Panc1 (cell line): ENCODE measurements around the gene TBL1Y. TPM values are rescaled to one million over a fixed set of nuclear protein-coding genes. Genes with fewer than 3 reads are reported as not detected.

Experiments
- ATAC-seq: fragments of 200-7000 bp; cut with Tn5 transposase; 2 replicates; pipeline ENCODE4 v1.9.1; 2020; ENCODE audit warnings: mild to moderate bottlenecking, moderate library complexity
- BruUV-seq: library from RNA; stranded (reverse); fragments of 400-500 nt; replicated peaks from 2 replicates; lab custom pipeline; 2021; lab: Mats Ljungman, UMichigan
- CTCF ChIA-PET: fragments of 300-600 bp; sonication (Branson Sonifier 250); formaldehyde crosslinking; loops from one replicate; lab custom pipeline; 2022; ENCODE audit warnings: antibody characterized with exemption; lab: Charles Lee
- POLR2A ChIA-PET: fragments of 300-600 bp; sonication (Branson Sonifier 250); formaldehyde crosslinking; loops from one replicate; lab custom pipeline; 2022; ENCODE audit warnings: antibody characterized with exemption; lab: Charles Lee
- DNase-seq: peaks from one replicate; pipeline ENCODE4 v3.0.0-alpha.2; 2010; ENCODE audit warnings: low read depth, low spot score
- H3K27ac ChIP-seq: 2 replicates; pipeline ENCODE4 v1.5.1; 2011; ENCODE audit warnings: mild to moderate bottlenecking, low read length, inconsistent platforms
- H3K27me3 ChIP-seq: fragments of 200-500 bp; sonication (Bioruptor generic); 2 replicates; pipeline ENCODE4 v1.6.0; 2014; ENCODE audit warnings: low read length, inconsistent platforms; ENCODE audit not compliant: control insufficient read depth, insufficient read depth
- H3K36me3 ChIP-seq: fragments of 200-500 bp; sonication (Bioruptor generic); 2 replicates; pipeline ENCODE4 v1.5.1; 2014; ENCODE audit warnings: inconsistent platforms, mild to moderate bottlenecking, low read length, moderate library complexity; ENCODE audit not compliant: control insufficient read depth, insufficient read depth
- H3K4me1 ChIP-seq: 2 replicates; pipeline ENCODE4 v1.5.1; 2011; ENCODE audit warnings: inconsistent platforms, mild to moderate bottlenecking, low read length, moderate library complexity; ENCODE audit not compliant: control insufficient read depth, insufficient read depth
- H3K4me3 ChIP-seq, 2 experiments: 2 replicates each; pipeline ENCODE4 v1.5.1; 2011 to 2012; ENCODE audit warnings: low read depth in 2 of 2, low read length in 2 of 2, mild to moderate bottlenecking in 2 of 2, inconsistent platforms in 1 of 2, moderate library complexity in 1 of 2
- H3K9me3 ChIP-seq: fragments of 200-500 bp; sonication (Bioruptor generic); 2 replicates; pipeline ENCODE4 v1.5.1; 2014; ENCODE audit warnings: low read depth, mild to moderate bottlenecking, inconsistent platforms, low read length, moderate library complexity; ENCODE audit not compliant: control insufficient read depth, insufficient read depth
- POLR2AphosphoS5 ChIP-seq: IDR thresholded peaks from 2 replicates; pipeline ENCODE4 v1.6.1; 2012; ENCODE audit warnings: mild to moderate bottlenecking, low read depth, low read length, moderate library complexity
- SIN3A ChIP-seq: IDR thresholded peaks from 2 replicates; pipeline ENCODE4 v1.6.1; 2012; ENCODE audit warnings: low read depth, mild to moderate bottlenecking, low read length, moderate library complexity, borderline replicate concordance; ENCODE audit not compliant: insufficient read depth
- TCF7L2 ChIP-seq: IDR thresholded peaks from 2 replicates; pipeline ENCODE4 v1.6.1; 2011; ENCODE audit warnings: mild to moderate bottlenecking, low read depth, low read length, inconsistent platforms
- in situ Hi-C: cut with HindIII; loops from 2 replicates; pipeline ENCODE4 v1.10.0; 2016; ENCODE audit warnings: low sequenced_read_pairs, low pct_unique_long_range_greater_than_20kb
- intact Hi-C: fragments of 100-400 bp; cut with micrococcal nuclease; formaldehyde crosslinking; loops from one replicate; pipeline ENCODE4 v1.10.0; 2022; ENCODE audit not compliant: unreplicated experiment
- total RNA-seq: library from RNA; stranded (reverse); gene quantifications from one replicate; pipeline ENCODE4 v1.2.1, GENCODE V29; 2021; ENCODE audit not compliant: unreplicated experiment
- TF ChIP-seq, protein P1 (sequence below): fragments of 450-650 bp; IDR thresholded peaks from 2 replicates; pipeline ENCODE4 v1.5.1; 2017; ENCODE audit warnings: mild to moderate bottlenecking
- TF ChIP-seq, protein P2 (sequence below), 2 experiments: IDR thresholded peaks; 2 replicates each; pipeline ENCODE4 v1.6.1; 2011 to 2012; ENCODE audit warnings: low read depth in 2 of 2, control low read depth in 1 of 2, low read length in 1 of 2, mild to moderate bottlenecking in 1 of 2, moderate library complexity in 1 of 2; ENCODE audit not compliant: insufficient read depth in 1 of 2

TBL1Y gene
- total RNA-seq, 1 experiment from 2014 or later = not detected

DNA sequence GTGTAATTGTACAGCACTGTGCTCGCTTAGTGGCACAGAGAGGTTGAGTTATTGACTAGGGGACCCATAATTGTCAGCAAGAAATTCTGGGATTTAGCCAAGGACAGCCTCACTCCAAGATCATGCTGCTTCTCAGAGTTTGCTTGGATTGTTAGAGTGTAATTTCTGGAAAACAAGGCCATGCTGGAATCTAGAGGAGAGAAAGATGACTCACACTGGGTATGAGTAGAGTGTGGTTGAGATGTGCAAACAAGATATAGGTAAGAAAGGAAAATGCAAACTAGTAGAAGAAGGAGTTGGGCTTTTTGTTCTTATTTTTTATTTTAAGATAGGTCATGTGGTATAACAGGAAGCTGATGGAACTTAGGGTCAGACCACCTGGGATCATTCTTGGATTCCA is 97.4 kb downstream of the TBL1Y start:
- in situ Hi-C loops = no loop called here
- Histone ChIP-seq H3K27ac (no peak overlapping the region), H3K4me1 (no peaks in the 10 kb centered on the region), H3K4me3 (no peak overlapping the region), H3K9me3 (no peaks in the 10 kb centered on the region), H3K27me3 (no peaks in the 10 kb centered on the region), H3K36me3 (no peaks in the 10 kb centered on the region)
- BruUV-seq = no TSS peak
- DNase-seq (no peak), ATAC-seq (no peak)
- POLR2A ChIA-PET = no interaction called here
- TF ChIP-seq, protein P1, sequence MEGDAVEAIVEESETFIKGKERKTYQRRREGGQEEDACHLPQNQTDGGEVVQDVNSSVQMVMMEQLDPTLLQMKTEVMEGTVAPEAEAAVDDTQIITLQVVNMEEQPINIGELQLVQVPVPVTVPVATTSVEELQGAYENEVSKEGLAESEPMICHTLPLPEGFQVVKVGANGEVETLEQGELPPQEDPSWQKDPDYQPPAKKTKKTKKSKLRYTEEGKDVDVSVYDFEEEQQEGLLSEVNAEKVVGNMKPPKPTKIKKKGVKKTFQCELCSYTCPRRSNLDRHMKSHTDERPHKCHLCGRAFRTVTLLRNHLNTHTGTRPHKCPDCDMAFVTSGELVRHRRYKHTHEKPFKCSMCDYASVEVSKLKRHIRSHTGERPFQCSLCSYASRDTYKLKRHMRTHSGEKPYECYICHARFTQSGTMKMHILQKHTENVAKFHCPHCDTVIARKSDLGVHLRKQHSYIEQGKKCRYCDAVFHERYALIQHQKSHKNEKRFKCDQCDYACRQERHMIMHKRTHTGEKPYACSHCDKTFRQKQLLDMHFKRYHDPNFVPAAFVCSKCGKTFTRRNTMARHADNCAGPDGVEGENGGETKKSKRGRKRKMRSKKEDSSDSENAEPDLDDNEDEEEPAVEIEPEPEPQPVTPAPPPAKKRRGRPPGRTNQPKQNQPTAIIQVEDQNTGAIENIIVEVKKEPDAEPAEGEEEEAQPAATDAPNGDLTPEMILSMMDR = no peak
- TF ChIP-seq TCF7L2 (no peak), SIN3A (no peak), POLR2AphosphoS5 (no peak)
- TF ChIP-seq, protein P2, sequence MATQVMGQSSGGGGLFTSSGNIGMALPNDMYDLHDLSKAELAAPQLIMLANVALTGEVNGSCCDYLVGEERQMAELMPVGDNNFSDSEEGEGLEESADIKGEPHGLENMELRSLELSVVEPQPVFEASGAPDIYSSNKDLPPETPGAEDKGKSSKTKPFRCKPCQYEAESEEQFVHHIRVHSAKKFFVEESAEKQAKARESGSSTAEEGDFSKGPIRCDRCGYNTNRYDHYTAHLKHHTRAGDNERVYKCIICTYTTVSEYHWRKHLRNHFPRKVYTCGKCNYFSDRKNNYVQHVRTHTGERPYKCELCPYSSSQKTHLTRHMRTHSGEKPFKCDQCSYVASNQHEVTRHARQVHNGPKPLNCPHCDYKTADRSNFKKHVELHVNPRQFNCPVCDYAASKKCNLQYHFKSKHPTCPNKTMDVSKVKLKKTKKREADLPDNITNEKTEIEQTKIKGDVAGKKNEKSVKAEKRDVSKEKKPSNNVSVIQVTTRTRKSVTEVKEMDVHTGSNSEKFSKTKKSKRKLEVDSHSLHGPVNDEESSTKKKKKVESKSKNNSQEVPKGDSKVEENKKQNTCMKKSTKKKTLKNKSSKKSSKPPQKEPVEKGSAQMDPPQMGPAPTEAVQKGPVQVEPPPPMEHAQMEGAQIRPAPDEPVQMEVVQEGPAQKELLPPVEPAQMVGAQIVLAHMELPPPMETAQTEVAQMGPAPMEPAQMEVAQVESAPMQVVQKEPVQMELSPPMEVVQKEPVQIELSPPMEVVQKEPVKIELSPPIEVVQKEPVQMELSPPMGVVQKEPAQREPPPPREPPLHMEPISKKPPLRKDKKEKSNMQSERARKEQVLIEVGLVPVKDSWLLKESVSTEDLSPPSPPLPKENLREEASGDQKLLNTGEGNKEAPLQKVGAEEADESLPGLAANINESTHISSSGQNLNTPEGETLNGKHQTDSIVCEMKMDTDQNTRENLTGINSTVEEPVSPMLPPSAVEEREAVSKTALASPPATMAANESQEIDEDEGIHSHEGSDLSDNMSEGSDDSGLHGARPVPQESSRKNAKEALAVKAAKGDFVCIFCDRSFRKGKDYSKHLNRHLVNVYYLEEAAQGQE (IDR thresholded peaks at IDR 0.05; ENCODE audit: insufficient read depth in 1 of 2, low read depth in 2 of 2, low read length in 1 of 2) = no peak
- intact Hi-C loops = no loop called here
- CTCF ChIA-PET = no interaction called here

DNA sequence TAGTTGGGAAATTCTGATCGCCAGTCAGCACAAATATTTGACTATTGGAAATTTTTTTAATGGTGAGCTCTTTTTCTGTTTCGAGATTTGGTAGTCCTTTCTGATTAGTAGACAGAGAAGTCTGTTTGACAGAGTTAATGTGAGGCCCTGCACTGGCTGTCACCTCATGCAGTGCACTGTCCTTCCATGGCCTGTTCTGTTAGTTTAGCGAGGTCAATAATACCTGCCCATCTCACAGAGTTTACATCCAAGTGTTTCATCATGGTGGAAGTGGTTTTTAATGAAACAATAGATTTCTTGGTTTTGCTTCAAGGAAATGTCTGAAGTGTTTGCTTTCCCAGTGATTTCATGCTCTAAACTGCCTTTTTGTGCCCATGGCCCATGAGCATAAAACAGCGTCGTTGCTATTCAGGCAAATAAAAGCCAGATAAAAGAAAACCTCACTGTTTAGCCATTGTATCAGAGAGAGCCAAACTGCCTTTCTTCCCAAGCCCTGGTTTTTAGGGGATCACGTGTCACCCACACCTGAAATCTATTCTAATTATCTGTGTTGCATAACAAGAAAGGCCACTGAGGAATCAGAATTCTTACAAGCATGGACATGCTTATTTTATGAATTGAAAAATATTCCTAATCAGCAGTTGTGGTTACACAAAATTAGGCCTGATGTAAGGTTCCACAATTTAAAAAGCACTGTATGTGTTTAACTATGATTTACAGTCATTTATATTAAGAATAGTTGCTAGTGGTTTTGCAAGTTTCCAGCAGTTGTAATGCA is 98.3 kb downstream of the TBL1Y start:
- no peaks in the 10 kb centered on the region for H3K36me3 ChIP-seq
- intact Hi-C loops = no loop called here
- TF ChIP-seq, protein P2 (IDR thresholded peaks at IDR 0.05; ENCODE audit: insufficient read depth in 1 of 2, low read depth in 2 of 2, low read length in 1 of 2) = no peak
- TF ChIP-seq SIN3A (no peak), POLR2AphosphoS5 (no peak), TCF7L2 (no peak)
- TF ChIP-seq, protein P1 = no peak
- CTCF ChIA-PET = no interaction called here
- POLR2A ChIA-PET = no interaction called here
- no peak overlapping the region for H3K27ac ChIP-seq
- H3K27me3 ChIP-seq = no peaks in the 10 kb centered on the region
- H3K4me1 ChIP-seq = no peaks in the 10 kb centered on the region
- H3K4me3 ChIP-seq = no peak overlapping the region
- ATAC-seq (no peak), DNase-seq (no peak)
- no peaks in the 10 kb centered on the region for H3K9me3 ChIP-seq
- in situ Hi-C loops = no loop called here
- no TSS peak for BruUV-seq
